GM12864 (cell line): ENCODE data around the gene RAF1.
"Not testable (repeated sequence)": the region's sequence is repeated elsewhere in the genome, so short reads cannot be mapped to it uniquely, and the experiment has no call there.

Source experiments
- DNase-seq: peaks from one replicate; pipeline ENCODE4 v3.0.0-alpha.2; 2011; ENCODE audit warnings: low read depth
- H3K4me3 ChIP-seq: 2 replicates; pipeline ENCODE4 v1.5.1; 2011; ENCODE audit warnings: mild to moderate bottlenecking, low read depth, low read length, control low read depth
- CTCF ChIP-seq: IDR thresholded peaks from 2 replicates; pipeline ENCODE4 v1.5.1; 2011; ENCODE audit warnings: low read depth, mild to moderate bottlenecking, moderate library complexity, low read length, control low read depth, inconsistent platforms; ENCODE audit errors: missing control alignments

Gene RAF1

GRCh38 chr3:12677616-12678015 is 13.7 kb upstream of the RAF1 start:
- TF ChIP-seq CTCF: no peak
- DNase-seq: no peak
- no peak overlapping the region for H3K4me3 ChIP-seq

- no peak for TF ChIP-seq CTCF
- DNase-seq: no peak
- no peak overlapping the region for H3K4me3 ChIP-seq
These were observed 11.3 kb upstream of the RAF1 start for GRCh38 chr3:12675115-12675810.

GRCh38 chr3:12673956-12674736 is 10.2 kb upstream of the RAF1 start:
- H3K4me3 ChIP-seq, DNase-seq: not testable (repeated sequence)

- TF ChIP-seq CTCF: no peak
- DNase-seq: no peak
- no peak overlapping the region for H3K4me3 ChIP-seq
These were observed 7.2 kb upstream of the RAF1 start for GRCh38 chr3:12671120-12671450.

- H3K4me3 ChIP-seq: no peak overlapping the region
- no peak for DNase-seq
- TF ChIP-seq CTCF: no peak
These were observed 6.6 kb upstream of the RAF1 start for GRCh38 chr3:12670365-12671119.

DNA sequence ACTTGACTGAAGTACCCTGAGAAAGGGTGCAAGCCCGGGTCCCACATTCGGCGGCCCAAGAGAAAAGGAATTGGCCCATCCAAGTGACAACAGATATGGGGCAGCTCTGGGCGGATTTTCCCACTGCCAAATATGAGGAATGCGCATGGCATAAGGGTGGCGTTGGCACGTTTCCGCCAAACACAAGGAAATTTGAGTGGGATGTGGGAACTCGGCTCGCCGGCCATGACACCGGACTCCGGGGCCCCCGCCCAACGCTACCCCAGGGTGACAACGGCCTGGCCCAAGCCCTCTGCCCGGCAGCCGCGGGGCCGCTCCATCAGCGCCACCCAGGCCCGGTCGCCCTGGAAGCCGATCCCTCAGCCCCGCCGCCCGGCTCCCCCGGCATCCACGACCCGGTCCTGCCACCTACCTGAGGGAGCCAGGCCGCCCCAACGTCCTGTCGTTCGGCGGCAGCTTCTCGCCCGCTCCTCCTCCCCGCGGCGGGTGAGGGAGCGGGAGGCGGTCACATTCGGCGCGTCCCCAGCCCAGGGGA is 449 bp downstream of the RAF1 start:
- H3K4me3 ChIP-seq: peak overlapping the region; percentile 81
- DNase-seq: no peak
- no peak for TF ChIP-seq CTCF
